HG02885 (cell line): ENCODE results near the gene ZNF672.
"Not testable (repeated sequence)": the region's sequence is repeated elsewhere in the genome, so short reads cannot be mapped to it uniquely, and the experiment has no call there.

Experiments used
- ATAC-seq: cut with Tn5 transposase; IDR thresholded peaks from one replicate; pipeline ENCODE4 v1.9.1; 2021; ENCODE audit warnings: mild to moderate bottlenecking; ENCODE audit not compliant: unreplicated experiment, poor library complexity

ZNF672 gene

GRCh38 chr1:248830718-248831017, 7.4 kb upstream of the ZNF672 start:
- ATAC-seq: not testable (repeated sequence)

DNA sequence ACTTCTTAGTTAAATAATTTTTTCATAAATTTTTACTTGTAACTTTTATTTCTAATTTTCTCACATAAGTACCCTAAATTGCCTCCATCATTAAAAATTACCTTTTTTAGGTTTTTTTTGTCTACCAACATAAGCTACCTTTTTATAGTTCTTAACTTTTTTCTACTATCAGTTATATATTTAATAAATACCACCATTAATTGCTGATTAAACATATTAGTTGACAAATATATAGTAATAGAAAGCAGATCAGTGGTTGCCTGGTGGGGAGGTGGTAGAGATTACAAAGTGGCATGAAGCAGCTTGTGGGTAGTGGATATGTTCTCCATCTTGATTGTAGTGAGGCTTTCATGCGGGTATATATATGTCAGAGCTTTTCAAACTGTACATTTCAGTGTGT, 6.2 kb upstream of the ZNF672 start:
- no peak for ATAC-seq

GRCh38 chr1:248834343-248834940, 3.6 kb upstream of the ZNF672 start:
- no peak for ATAC-seq

DNA sequence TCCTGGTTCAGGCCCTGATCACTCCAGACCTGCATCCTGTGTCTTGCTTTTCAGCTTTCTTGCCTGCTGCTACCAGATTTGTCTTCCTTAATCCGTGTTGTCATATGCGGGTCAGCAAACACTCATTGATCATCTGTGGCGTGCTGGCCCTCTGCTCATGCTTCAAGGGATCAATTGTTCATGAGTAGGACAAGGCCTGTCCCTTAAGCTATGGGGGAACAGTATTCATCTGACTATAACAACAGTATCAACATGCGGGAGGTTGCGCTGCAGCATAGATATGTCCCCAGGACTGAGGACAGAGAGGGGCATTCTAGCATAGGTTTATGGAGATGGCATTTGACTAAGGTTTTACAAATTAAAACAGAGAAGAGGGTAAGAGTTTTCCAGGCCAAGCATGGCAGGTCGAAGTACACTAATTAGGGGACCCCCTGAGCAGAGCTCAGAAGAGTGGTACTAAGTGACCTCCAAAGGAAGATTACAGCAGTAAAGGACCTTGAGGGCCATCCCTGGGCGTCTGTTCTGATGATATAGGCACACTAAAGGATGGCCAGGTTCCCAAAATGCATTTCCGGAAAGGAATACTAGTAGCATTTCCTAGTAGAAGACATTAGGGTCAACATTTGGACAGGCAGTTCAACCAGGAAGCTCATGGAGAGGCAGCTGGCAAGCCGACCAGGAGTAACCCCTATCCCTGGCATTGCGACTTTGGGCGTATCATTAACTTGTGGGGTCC, 811 bp upstream of the ZNF672 start:
- ATAC-seq: no peak

GRCh38 chr1:248838357-248839167, 538 bp downstream of the ZNF672 start:
- peak; percentile 58 for ATAC-seq

GRCh38 chr1:248839168-248839555, 1.1 kb downstream of the ZNF672 start:
- ATAC-seq: no peak

DNA sequence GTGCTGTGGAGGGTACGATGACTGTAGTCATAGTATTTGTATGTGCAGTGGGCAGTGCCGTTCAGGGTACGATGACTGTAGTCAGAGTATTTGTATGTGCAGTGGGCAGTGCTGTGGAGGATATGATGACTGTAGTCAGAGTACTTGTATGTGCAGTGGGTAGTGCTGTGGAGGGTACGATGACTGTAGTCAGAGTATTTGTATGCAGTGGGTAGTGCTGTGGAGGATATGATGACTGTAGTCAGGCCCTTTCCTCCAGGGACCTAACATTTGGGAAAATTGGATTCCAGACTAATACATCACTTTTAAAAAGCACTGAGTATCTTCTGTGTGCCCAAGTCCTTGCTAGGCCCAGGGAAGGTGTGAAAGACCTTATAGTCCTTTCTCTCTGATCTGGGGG, 2.9 kb downstream of the ZNF672 start:
- ATAC-seq: no peak

- no peak for ATAC-seq
Measured at GRCh38 chr1:248841702-248842395, 3.8 kb downstream of the ZNF672 start.

- ATAC-seq: peak; percentile 44
Measured at GRCh38 chr1:248842781-248843331, 4.8 kb downstream of the ZNF672 start.

DNA sequence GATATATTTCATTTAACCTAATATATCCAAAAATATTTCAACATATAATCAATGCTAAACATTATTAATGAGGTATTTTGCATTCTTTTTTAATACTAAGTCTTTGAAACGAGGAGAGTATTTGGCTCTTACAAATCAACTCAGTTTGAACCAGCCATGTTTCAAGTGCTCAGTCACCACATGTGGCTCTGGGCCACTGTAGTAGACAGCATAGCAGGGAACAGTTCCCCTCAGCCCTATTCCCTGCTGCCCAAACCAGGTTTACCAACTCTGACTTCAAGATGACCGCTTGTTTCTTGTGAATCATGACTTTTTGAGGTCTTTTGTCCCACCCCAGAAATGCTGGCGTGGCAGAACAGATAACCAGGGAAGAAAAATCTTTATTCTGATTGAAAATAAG, 5.7 kb downstream of the ZNF672 start:
- ATAC-seq: no peak

- no peak for ATAC-seq
Measured at GRCh38 chr1:248844526-248844925, 6.5 kb downstream of the ZNF672 start.

DNA sequence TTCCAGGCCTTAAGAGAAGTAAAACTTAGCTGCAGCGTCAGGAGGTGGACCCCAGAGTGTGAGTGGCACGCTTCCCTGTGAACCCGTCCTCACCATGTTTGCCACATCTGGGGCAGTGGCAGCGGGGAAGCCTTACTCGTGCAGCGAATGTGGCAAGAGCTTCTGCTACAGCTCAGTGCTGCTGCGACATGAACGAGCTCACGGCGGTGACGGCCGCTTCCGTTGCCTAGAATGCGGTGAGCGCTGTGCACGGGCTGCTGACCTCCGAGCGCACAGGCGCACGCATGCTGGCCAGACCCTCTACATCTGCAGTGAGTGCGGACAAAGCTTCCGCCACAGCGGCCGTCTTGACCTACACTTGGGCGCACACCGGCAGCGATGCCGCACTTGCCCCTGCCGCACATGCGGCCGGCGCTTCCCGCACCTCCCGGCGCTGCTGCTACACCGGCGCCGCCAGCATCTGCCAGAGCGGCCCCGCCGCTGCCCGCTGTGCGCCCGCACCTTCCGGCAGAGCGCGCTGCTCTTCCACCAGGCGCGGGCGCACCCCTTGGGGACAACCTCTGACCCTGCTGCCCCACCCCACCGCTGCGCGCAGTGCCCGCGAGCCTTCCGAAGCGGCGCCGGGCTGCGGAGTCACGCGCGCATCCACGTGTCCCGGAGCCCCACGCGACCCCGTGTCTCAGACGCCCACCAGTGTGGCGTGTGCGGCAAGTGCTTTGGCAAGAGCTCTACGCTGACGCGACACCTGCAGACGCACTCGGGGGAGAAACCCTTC, 9.3 kb downstream of the ZNF672 start:
- no peak for ATAC-seq

GRCh38 chr1:248847956-248848561, 10.0 kb downstream of the ZNF672 start:
- ATAC-seq: no peak

DNA sequence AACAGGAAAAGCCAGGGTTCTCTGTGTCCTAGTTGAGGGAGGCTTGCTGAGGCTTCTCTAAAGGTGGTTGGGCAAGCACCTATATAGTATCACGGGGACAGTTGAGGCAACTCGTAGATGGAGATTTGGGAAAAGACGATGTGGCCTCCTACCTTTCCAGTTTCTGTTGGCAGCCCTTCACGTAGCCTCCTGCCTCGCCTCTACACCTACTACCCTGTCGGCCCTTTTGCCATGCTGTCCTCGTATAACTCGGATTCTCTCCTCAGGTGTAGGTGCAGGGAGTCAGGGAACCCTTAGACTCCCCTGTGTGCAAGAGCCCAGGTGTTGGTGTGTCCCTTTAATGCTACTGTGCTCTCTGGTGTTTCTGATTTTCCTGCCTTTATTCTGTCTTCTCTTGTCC, 10.6 kb downstream of the ZNF672 start:
- no peak for ATAC-seq

GRCh38 chr1:248849152-248849551, 11.1 kb downstream of the ZNF672 start:
- ATAC-seq: no peak

DNA sequence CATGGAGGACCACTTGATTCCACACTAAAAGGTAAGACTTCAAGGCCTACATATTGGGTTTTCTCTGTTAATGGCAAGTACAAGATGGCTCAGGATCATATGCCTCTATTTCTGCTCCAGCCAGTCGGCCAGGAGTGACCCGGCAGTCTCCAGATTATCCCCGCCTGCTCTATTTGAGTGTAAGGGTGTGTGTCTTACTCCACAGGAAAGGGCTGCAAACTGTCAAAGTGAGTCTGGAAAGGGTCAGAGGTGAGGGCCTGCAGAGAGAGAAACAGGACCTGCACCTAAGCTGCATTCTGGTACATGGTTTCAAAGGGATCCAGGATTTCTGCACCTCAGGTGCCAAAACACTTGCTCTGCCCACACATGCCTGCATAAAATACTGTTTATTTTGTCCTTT, 11.6 kb downstream of the ZNF672 start:
- ATAC-seq: no peak

GRCh38 chr1:248850124-248850523, 12.1 kb downstream of the ZNF672 start:
- ATAC-seq: no peak

DNA sequence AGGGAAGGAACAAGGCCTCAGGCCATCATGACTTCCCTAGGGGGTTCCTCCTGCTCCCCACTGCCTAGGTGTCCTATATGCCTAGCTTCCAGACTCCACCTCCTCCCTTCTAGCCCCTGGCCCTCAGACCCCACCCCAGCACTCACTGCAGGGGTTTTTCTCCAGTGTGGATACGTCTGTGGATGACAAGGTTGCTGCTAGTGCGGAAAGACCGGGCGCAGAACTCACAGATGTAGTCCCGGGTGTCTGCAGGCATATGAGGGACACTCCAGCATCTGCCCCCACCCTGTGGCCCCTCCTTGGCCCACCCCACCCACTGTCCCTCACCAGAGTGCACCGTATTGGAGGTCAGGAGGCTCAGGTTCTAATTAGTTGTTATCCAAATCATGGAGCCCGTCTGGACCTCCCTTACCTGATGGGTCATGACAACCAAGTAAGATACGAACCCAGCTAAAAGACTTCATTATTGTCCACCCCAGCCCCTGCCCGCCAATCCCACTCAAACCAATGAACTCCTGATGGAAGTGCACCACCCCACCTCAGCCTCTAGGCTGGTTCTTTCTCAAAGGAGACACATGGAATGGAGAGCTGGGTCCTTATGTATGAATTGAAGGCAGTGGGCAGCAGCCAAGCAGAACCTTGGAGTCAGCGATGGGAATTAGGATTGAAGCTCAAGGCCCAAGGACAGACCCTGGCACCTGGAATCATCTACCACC, 12.7 kb downstream of the ZNF672 start:
- no peak for ATAC-seq

DNA sequence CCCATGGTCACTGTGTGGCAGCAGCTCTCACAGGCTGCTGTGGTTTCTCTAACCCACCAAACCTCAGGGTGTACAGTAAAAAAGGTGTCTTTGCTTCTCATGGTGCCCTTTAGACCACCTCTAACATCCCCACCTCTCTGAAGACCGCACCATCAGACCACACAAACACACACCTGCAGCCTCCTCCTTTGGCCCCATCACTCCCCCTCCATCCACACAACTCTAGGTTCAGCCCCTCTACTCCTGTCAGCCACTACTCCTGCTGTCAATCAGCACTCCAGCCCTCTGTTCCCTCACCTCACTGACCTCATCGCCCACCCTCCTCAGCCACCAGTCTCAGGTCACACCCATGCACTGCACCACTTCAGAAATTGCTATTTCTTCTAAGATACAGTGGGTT, 13.4 kb downstream of the ZNF672 start:
- ATAC-seq: no peak
